ENCODE data around the gene RUNX1.

RUNX1 gene

GRCh38 chr21:34878940-34879339, 170.2 kb downstream of the RUNX1 start:
- no peak for DNase-seq (ENCODE audit: low spot score)

- no peak for DNase-seq (ENCODE audit: low spot score)
Observed at GRCh38 chr21:34878501-34878900, 170.6 kb downstream of the RUNX1 start.

- no peak for DNase-seq (ENCODE audit: low spot score)
Observed at GRCh38 chr21:34877485-34878128, 171.5 kb downstream of the RUNX1 start.

GRCh38 chr21:34875830-34876229, 173.3 kb downstream of the RUNX1 start:
- no peak for DNase-seq (ENCODE audit: low spot score)

GRCh38 chr21:34874684-34875513, 174.2 kb downstream of the RUNX1 start:
- DNase-seq (ENCODE audit: low spot score) = no peak

GRCh38 chr21:34871026-34871908, 177.8 kb downstream of the RUNX1 start:
- DNase-seq (ENCODE audit: low spot score) = no peak

- no peak for DNase-seq (ENCODE audit: low spot score)
Observed at GRCh38 chr21:34870246-34870645, 178.9 kb downstream of the RUNX1 start.

- DNase-seq (ENCODE audit: low spot score) = no peak
Observed at GRCh38 chr21:34869545-34869944, 179.6 kb downstream of the RUNX1 start.

- no peak for DNase-seq (ENCODE audit: low spot score)
Observed at GRCh38 chr21:34867785-34868184, 181.3 kb downstream of the RUNX1 start.

- no peak for DNase-seq (ENCODE audit: low spot score)
Observed at GRCh38 chr21:34865400-34866241, 183.5 kb downstream of the RUNX1 start.

GRCh38 chr21:34864370-34865149, 184.5 kb downstream of the RUNX1 start:
- no peak for DNase-seq (ENCODE audit: low spot score)

GRCh38 chr21:34862951-34863350, 186.2 kb downstream of the RUNX1 start:
- no peak for DNase-seq (ENCODE audit: low spot score)

GRCh38 chr21:34861258-34861657, 187.8 kb downstream of the RUNX1 start:
- DNase-seq (ENCODE audit: low spot score) = no peak

- no peak for DNase-seq (ENCODE audit: low spot score)
Observed at GRCh38 chr21:34859976-34860653, 189.0 kb downstream of the RUNX1 start.

- DNase-seq (ENCODE audit: low spot score) = no peak
Observed at GRCh38 chr21:34858559-34858958, 190.5 kb downstream of the RUNX1 start.

- DNase-seq (ENCODE audit: low spot score) = no peak
Observed at GRCh38 chr21:34857874-34858273, 191.2 kb downstream of the RUNX1 start.

- no peak for DNase-seq (ENCODE audit: low spot score)
Observed at GRCh38 chr21:34857122-34857713, 191.9 kb downstream of the RUNX1 start.

GRCh38 chr21:34852448-34852847, 196.7 kb downstream of the RUNX1 start:
- DNase-seq (ENCODE audit: low spot score) = no peak

- no peak for DNase-seq (ENCODE audit: low spot score)
Observed at GRCh38 chr21:34850166-34850690, 198.9 kb downstream of the RUNX1 start.
